ENCODE data around the gene PCYT2.

DNA sequence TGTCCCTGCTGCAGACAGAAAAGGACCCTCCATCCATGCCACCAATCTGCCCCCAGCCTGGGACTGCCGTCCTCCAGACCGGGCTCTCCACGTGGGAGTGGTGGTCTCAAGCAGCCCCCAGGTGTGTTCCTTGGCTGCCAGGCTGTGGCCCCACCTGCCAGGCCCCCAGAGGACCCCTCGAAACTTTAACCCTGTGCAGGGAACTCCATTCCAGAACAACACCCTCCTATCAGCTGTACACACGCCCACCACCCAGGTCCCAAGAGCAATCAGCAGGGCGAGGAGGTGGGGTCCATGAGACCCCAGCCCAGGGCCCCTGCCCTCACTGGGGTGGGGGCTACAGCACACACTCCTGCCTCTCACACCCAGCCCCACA, 24.5 kb upstream of the PCYT2 start:
- TF ChIP-seq, protein P1, sequence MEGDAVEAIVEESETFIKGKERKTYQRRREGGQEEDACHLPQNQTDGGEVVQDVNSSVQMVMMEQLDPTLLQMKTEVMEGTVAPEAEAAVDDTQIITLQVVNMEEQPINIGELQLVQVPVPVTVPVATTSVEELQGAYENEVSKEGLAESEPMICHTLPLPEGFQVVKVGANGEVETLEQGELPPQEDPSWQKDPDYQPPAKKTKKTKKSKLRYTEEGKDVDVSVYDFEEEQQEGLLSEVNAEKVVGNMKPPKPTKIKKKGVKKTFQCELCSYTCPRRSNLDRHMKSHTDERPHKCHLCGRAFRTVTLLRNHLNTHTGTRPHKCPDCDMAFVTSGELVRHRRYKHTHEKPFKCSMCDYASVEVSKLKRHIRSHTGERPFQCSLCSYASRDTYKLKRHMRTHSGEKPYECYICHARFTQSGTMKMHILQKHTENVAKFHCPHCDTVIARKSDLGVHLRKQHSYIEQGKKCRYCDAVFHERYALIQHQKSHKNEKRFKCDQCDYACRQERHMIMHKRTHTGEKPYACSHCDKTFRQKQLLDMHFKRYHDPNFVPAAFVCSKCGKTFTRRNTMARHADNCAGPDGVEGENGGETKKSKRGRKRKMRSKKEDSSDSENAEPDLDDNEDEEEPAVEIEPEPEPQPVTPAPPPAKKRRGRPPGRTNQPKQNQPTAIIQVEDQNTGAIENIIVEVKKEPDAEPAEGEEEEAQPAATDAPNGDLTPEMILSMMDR (IDR thresholded peaks at IDR 0.05; ENCODE audit: borderline replicate concordance, extremely low read depth, low read length, poor library complexity, severe bottlenecking), result no peak
- TF ChIP-seq EZH2 (IDR thresholded peaks at IDR 0.05; ENCODE audit: borderline replicate concordance, low read depth, low read length, severe bottlenecking), result no peak

All from DND-41 (cell line).